ELR (cell line): ENCODE results near the gene SMC1A.
"Not testable (repeated sequence)": the region's sequence is repeated elsewhere in the genome, so short reads cannot be mapped to it uniquely, and the experiment has no call there.

Experiments used
- DNase-seq: peaks from one replicate; pipeline ENCODE4 v3.0.0-alpha.2; 2015; ENCODE audit warnings: low read depth

The SMC1A gene

GRCh38 chrX:53422861-53423306, 430 bp upstream of the SMC1A start, which contains the start of gene RIBC1:
TSS of gene RIBC1 (plus strand) at chrX:53422873. CDS start at chrX:53426277, 3,404 bp downstream.
- DNase-seq: no peak

GRCh38 chrX:53421772-53422085, 725 bp downstream of the SMC1A start:
- DNase-seq: no peak

GRCh38 chrX:53421125-53421524, 1.3 kb downstream of the SMC1A start:
- DNase-seq: peak; percentile 7

- DNase-seq: not testable (repeated sequence)
These were observed 2.1 kb downstream of the SMC1A start for GRCh38 chrX:53420351-53420750.

- DNase-seq: no peak
These were observed 10.0 kb downstream of the SMC1A start for GRCh38 chrX:53412446-53412845.

- no peak for DNase-seq
These were observed 18.9 kb downstream of the SMC1A start for GRCh38 chrX:53403535-53403934.

- DNase-seq: no peak
These were observed 24.2 kb downstream of the SMC1A start for GRCh38 chrX:53398216-53398615.

GRCh38 chrX:53395605-53396298, 26.7 kb downstream of the SMC1A start:
- no peak for DNase-seq

- no peak for DNase-seq
These were observed 38.9 kb downstream of the SMC1A start for GRCh38 chrX:53383376-53384076.

GRCh38 chrX:53379747-53380146, 42.7 kb downstream of the SMC1A start:
- no peak for DNase-seq

GRCh38 chrX:53379008-53379710, 43.3 kb downstream of the SMC1A start:
- no peak for DNase-seq

- no peak for DNase-seq
These were observed 45.0 kb downstream of the SMC1A start for GRCh38 chrX:53377464-53377863.

GRCh38 chrX:53376888-53377287, 45.6 kb downstream of the SMC1A start:
- no peak for DNase-seq

GRCh38 chrX:53374923-53375322, 47.5 kb downstream of the SMC1A start:
- DNase-seq: no peak

GRCh38 chrX:53374222-53374820, 48.1 kb downstream of the SMC1A start:
- DNase-seq: no peak

GRCh38 chrX:53373307-53373706, 49.1 kb downstream of the SMC1A start:
- DNase-seq: no peak

GRCh38 chrX:53366454-53366853, 56.0 kb downstream of the SMC1A start:
- DNase-seq: not testable (repeated sequence)

GRCh38 chrX:53362449-53362848, 60.0 kb downstream of the SMC1A start:
- DNase-seq: no peak

GRCh38 chrX:53357799-53358530, 64.5 kb downstream of the SMC1A start:
- DNase-seq: peak; percentile 12

- peak; percentile 32 for DNase-seq
These were observed 66.3 kb downstream of the SMC1A start for GRCh38 chrX:53356186-53356585.

GRCh38 chrX:53354669-53355068, 67.8 kb downstream of the SMC1A start:
- no peak for DNase-seq

GRCh38 chrX:53347948-53348347, 74.5 kb downstream of the SMC1A start:
- DNase-seq: no peak
